AG20443 (cell line): ENCODE data around the gene ADGRB3.
"Not testable (repeated sequence)": the region's sequence is repeated elsewhere in the genome, so short reads cannot be mapped to it uniquely, and the experiment has no call there.

Source experiments
- DNase-seq: peaks from one replicate; pipeline ENCODE4 v3.0.0; 2012; ENCODE audit warnings: low spot score, mixed read lengths

Gene ADGRB3

GRCh38 chr6:68947721-68948120 is 312.6 kb downstream of the ADGRB3 start:
- no peak for DNase-seq

- no peak for DNase-seq
These were observed 316.2 kb downstream of the ADGRB3 start for GRCh38 chr6:68951270-68951669.

- DNase-seq: no peak
These were observed 323.2 kb downstream of the ADGRB3 start for GRCh38 chr6:68958327-68958726.

GRCh38 chr6:68967549-68968300 is 332.6 kb downstream of the ADGRB3 start:
- peak; percentile 74 for DNase-seq

GRCh38 chr6:68968301-68968649 is 333.2 kb downstream of the ADGRB3 start:
- DNase-seq: no peak

- DNase-seq: no peak
These were observed 338.0 kb downstream of the ADGRB3 start for GRCh38 chr6:68973066-68973465.

- DNase-seq: no peak
These were observed 340.0 kb downstream of the ADGRB3 start for GRCh38 chr6:68975064-68975463.

- no peak for DNase-seq
These were observed 340.7 kb downstream of the ADGRB3 start for GRCh38 chr6:68975816-68976215.

GRCh38 chr6:68976260-68976659 is 341.2 kb downstream of the ADGRB3 start:
- no peak for DNase-seq

- no peak for DNase-seq
These were observed 343.3 kb downstream of the ADGRB3 start for GRCh38 chr6:68978411-68978810.

- not testable (repeated sequence) for DNase-seq
These were observed 346.6 kb downstream of the ADGRB3 start for GRCh38 chr6:68981668-68982067.

GRCh38 chr6:68988698-68989097 is 353.6 kb downstream of the ADGRB3 start:
- DNase-seq: no peak

GRCh38 chr6:68990317-68990716 is 355.2 kb downstream of the ADGRB3 start:
- no peak for DNase-seq

- no peak for DNase-seq
These were observed 358.8 kb downstream of the ADGRB3 start for GRCh38 chr6:68993911-68994310.

- no peak for DNase-seq
These were observed 359.4 kb downstream of the ADGRB3 start for GRCh38 chr6:68994521-68994920.

- no peak for DNase-seq
These were observed 370.1 kb downstream of the ADGRB3 start for GRCh38 chr6:69005199-69005598.

GRCh38 chr6:69007781-69008180 is 372.7 kb downstream of the ADGRB3 start:
- DNase-seq: no peak

GRCh38 chr6:69012211-69012610 is 377.1 kb downstream of the ADGRB3 start:
- no peak for DNase-seq

- no peak for DNase-seq
These were observed 377.8 kb downstream of the ADGRB3 start for GRCh38 chr6:69012876-69013275.

- no peak for DNase-seq
These were observed 383.8 kb downstream of the ADGRB3 start for GRCh38 chr6:69018906-69019305.

- no peak for DNase-seq
These were observed 384.8 kb downstream of the ADGRB3 start for GRCh38 chr6:69019832-69020231.

- DNase-seq: no peak
These were observed 387.9 kb downstream of the ADGRB3 start for GRCh38 chr6:69022993-69023392.

- DNase-seq: no peak
These were observed 391.2 kb downstream of the ADGRB3 start for GRCh38 chr6:69026243-69026642.

- DNase-seq: no peak
These were observed 391.6 kb downstream of the ADGRB3 start for GRCh38 chr6:69026715-69027114.
